HepG2 (cell line): ENCODE results near the gene ZNF740.

Source experiments
- FOXP1 ChIP-seq, 2 experiments: fragments of 450-650 bp in 1 of 2; IDR thresholded peaks; 2 replicates each; pipeline ENCODE4 v1.6.1; 2017 to 2018; ENCODE audit warnings: antibody characterized with exemption in 1 of 2
- JUN ChIP-seq: sonication (generic); formaldehyde crosslinking; IDR thresholded peaks from 2 replicates; pipeline ENCODE4 v1.4.0; 2020; ENCODE audit warnings: mild to moderate bottlenecking, missing genetic modification reagents
- KMT2B ChIP-seq: IDR thresholded peaks from 2 replicates; pipeline ENCODE4 v1.6.1; 2016; ENCODE audit warnings: missing genetic modification reagents, missing compliant biosample characterization
- LRRFIP1 ChIP-seq: sonication (generic); formaldehyde crosslinking; conservative IDR thresholded peaks from 2 replicates; pipeline ENCODE4 v1.4.0; 2020; ENCODE audit warnings: missing genetic modification reagents
- PAX8 ChIP-seq: sonication (generic); formaldehyde crosslinking; IDR thresholded peaks from 2 replicates; pipeline ENCODE4 v1.8.0; 2022; ENCODE audit warnings: mild to moderate bottlenecking, missing genetic modification reagents, borderline replicate concordance
- POLR2A ChIP-seq, 2 experiments: IDR thresholded peaks; 2 replicates each; pipeline ENCODE4 v1.6.1; 2011; ENCODE audit warnings: low read depth in 2 of 2, low read length in 2 of 2, mild to moderate bottlenecking in 1 of 2, moderate library complexity in 1 of 2; ENCODE audit not compliant: insufficient read depth in 1 of 2
- POLR2AphosphoS5 ChIP-seq: IDR thresholded peaks from 2 replicates; pipeline ENCODE4 v1.6.1; 2012; ENCODE audit warnings: low read depth, low read length
- SOX6 ChIP-seq, 2 experiments: fragments of 450-650 bp in 1 of 2; sonication (generic) in 1 of 2; formaldehyde crosslinking in 1 of 2; IDR thresholded peaks; 2 replicates each; pipeline versions ENCODE4 v1.4.0 to v1.6.1; 2017 to 2020; ENCODE audit warnings: antibody characterized with exemption in 1 of 2, mild to moderate bottlenecking in 1 of 2, missing genetic modification reagents in 1 of 2
- TBP ChIP-seq: sonication (generic); formaldehyde crosslinking; IDR thresholded peaks from 2 replicates; pipeline ENCODE4 v1.5.0; 2020; ENCODE audit warnings: missing genetic modification reagents
- YY1 ChIP-seq: IDR thresholded peaks from 2 replicates; pipeline ENCODE4 v1.6.1; 2011; ENCODE audit warnings: low read length, low read depth, moderate library complexity, mild to moderate bottlenecking; ENCODE audit not compliant: insufficient read depth, insufficient replicate concordance
- ZBTB10 ChIP-seq: sonication (generic); formaldehyde crosslinking; IDR thresholded peaks from 2 replicates; pipeline ENCODE4 v1.4.0; 2020; ENCODE audit warnings: missing genetic modification reagents, borderline replicate concordance
- ZNF605 ChIP-seq: sonication (generic); formaldehyde crosslinking; IDR thresholded peaks from 2 replicates; pipeline ENCODE4 v1.8.0; 2022; ENCODE audit warnings: mild to moderate bottlenecking, missing genetic modification reagents
- ZNF639 ChIP-seq: conservative IDR thresholded peaks from 2 replicates; pipeline ENCODE4 v1.6.1; 2018; ENCODE audit warnings: missing genetic modification reagents
- ZNF710 ChIP-seq: sonication (generic); formaldehyde crosslinking; IDR thresholded peaks from 2 replicates; pipeline ENCODE4 v1.5.0; 2020; ENCODE audit warnings: mild to moderate bottlenecking, missing genetic modification reagents, borderline replicate concordance

GRCh38 chr12:53225635-53226424 is 45.3 kb downstream of the ZNF740 start:
- no peak for TF ChIP-seq TBP (CRISPR knock-in tag)
- no peak for TF ChIP-seq ZBTB10 (CRISPR knock-in tag)
- TF ChIP-seq JUN (CRISPR knock-in tag): no peak
- TF ChIP-seq POLR2AphosphoS5: no peak
- no peak for TF ChIP-seq FOXP1 (IDR thresholded peaks at IDR 0.05)
- no peak for TF ChIP-seq FOXP1 (CRISPR knock-in tag; IDR thresholded peaks at IDR 0.05)
- TF ChIP-seq ZNF605 (CRISPR knock-in tag): no peak
- no peak for TF ChIP-seq KMT2B (CRISPR knock-in tag)
- no peak for TF ChIP-seq YY1
- TF ChIP-seq LRRFIP1 (CRISPR knock-in tag): no peak
- TF ChIP-seq ZNF710 (CRISPR knock-in tag): no peak
- no peak for TF ChIP-seq SOX6 (IDR thresholded peaks at IDR 0.05)
- no peak for TF ChIP-seq SOX6 (CRISPR knock-in tag; IDR thresholded peaks at IDR 0.05)
- no peak for TF ChIP-seq ZNF639 (CRISPR knock-in tag)
- TF ChIP-seq PAX8 (CRISPR knock-in tag): no peak
- TF ChIP-seq POLR2A (IDR thresholded peaks at IDR 0.05; ENCODE audit: insufficient read depth in 1 of 2, low read depth in 2 of 2, low read length in 2 of 2): no peak
